Activated CD4-positive, alpha-beta T cell treated with anti-CD3 and anti-CD28 coated beads for 36 hours (primary cell): ENCODE data around the gene RPIA. TPM values are rescaled to one million over a fixed set of nuclear protein-coding genes. Genes with fewer than 3 reads are reported as not detected.
A peak's percentile ranks its signal among the peaks of the same experiment; 100 is the strongest.
"Not testable (repeated sequence)": the region's sequence is repeated elsewhere in the genome, so short reads cannot be mapped to it uniquely, and the experiment has no call there.

Experiments used
- ATAC-seq: fragments of 200-7000 bp; cut with Tn5 transposase; one replicate; pipeline ENCODE4 v1.10.0; 2021; ENCODE audit warnings: mild to moderate bottlenecking, moderate library complexity
- CTCF ChIA-PET: fragments of 350-600 bp; sonication (Branson Sonifier 250); formaldehyde crosslinking; loops from one replicate; lab custom pipeline; 2021; ENCODE audit warnings: antibody characterized with exemption; lab: Charles Lee
- POLR2A ChIA-PET: fragments of 350-600 bp; sonication (Branson Sonifier 250); formaldehyde crosslinking; loops from one replicate; lab custom pipeline; 2021; ENCODE audit warnings: antibody characterized with exemption, inconsistent platforms; lab: Charles Lee
- DNase-seq: peaks from one replicate; pipeline ENCODE4 v3.0.0-alpha.2; 2020
- H3K27ac Mint-ChIP-seq: one replicate; pipeline ENCODE4 v1.8.0; 2021; ENCODE audit warnings: mixed read lengths
- H3K27me3 Mint-ChIP-seq: one replicate; pipeline ENCODE4 v1.8.0; 2021; ENCODE audit warnings: mixed read lengths
- H3K36me3 Mint-ChIP-seq: one replicate; pipeline ENCODE4 v1.8.0; 2021; ENCODE audit warnings: low read depth, mixed read lengths
- H3K4me1 Mint-ChIP-seq: one replicate; pipeline ENCODE4 v1.8.0; 2021; ENCODE audit warnings: mixed read lengths
- H3K4me3 Mint-ChIP-seq: one replicate; pipeline ENCODE4 v1.8.0; 2021; ENCODE audit warnings: mild to moderate bottlenecking, moderate library complexity, mixed read lengths
- H3K9me3 Mint-ChIP-seq: one replicate; pipeline ENCODE4 v1.8.0; 2021; ENCODE audit warnings: low read depth, mixed read lengths
- intact Hi-C, 2 experiments: fragments of 100-400 bp; cut with DNase I in 1 of 2; cut with micrococcal nuclease in 1 of 2; formaldehyde crosslinking; loops; one replicate each; pipeline versions ENCODE4 v1.14.2 to v1.15.1; 2022 to 2024; cut with DNase I, micrococcal nuclease
- total RNA-seq, 2 experiments: library from RNA; stranded (reverse); gene quantifications; one replicate each; pipeline ENCODE4 v1.2.3, GENCODE V29; 2021

RPIA gene
- total RNA-seq = 10 to 100 TPM; 38.3 to 65.4 TPM

DNA sequence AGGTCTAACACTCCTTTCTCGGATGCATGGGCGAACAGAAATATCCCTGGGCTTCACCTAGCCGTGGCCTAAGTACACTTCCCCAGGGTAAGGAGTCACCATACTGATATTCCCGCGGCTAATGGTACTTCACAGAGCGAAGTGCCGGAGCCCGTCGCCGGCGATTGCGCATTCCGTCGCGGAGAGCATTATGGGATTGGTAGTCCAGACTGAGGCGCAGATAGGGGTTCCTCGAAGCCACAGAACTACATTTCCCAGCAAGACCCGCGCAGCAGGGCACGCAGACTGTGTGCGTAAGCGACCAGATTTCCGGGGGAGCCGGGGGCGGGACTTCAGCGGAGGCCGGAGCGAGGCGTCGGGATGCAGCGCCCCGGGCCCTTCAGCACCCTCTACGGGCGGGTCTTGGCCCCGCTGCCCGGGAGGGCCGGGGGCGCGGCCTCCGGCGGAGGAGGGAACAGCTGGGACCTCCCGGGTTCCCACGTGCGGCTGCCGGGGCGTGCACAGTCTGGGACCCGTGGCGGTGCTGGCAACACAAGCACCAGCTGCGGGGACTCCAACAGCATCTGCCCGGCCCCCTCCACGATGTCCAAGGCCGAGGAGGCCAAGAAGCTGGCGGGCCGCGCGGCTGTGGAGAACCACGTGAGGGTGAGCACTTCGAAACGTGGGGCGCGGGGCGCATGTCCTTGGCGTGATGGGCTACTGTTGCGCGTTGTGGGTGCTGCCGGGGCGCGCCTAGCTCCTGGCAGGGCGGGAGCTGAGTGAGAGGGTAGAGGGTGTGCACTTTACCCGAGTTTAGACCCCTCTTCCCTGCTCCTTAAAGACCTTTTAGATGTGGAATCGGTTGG is at the start of gene RPIA:
RPIA (plus strand) TSS at position 335 of the 845 bp plus-strand sequence; CDS start at position 361, 26 bp downstream.
- ATAC-seq (peak; percentile 96), DNase-seq (peak; percentile 99)
- H3K27ac Mint-ChIP-seq = peak within 1 kb of the TSS; percentile 93
- H3K9me3 Mint-ChIP-seq = no peaks in the 10 kb centered on the region
- H3K4me1 Mint-ChIP-seq = peaks cover 52% of the 10 kb centered on the region
- POLR2A ChIA-PET = interaction anchor here (0.6 to 1.4 kb wide), 4 partner anchors 18 to 122 kb away, joined by 4 to 5 read pairs (median 4); no protein-coding TSS in a partner anchor
- CTCF ChIA-PET = interaction anchor here (0.5 to 1.9 kb wide), 10 partner anchors 9 to 184 kb away, joined by 3 to 7 read pairs (median 3); partner anchors contain the start of gene EIF2AK3
- no peaks in the 10 kb centered on the region for H3K27me3 Mint-ChIP-seq
- peak within 1 kb of the TSS; percentile 95 for H3K4me3 Mint-ChIP-seq
- intact Hi-C loops = loop anchor here (1.0 to 5.0 kb wide), 8 partner anchors 53 to 674 kb away; partner anchors contain the start of genes EIF2AK3 (in 2 of the 2), KRCC1 (in 2 of the 2) and RNU2-63P (in 1 of the 2)
- H3K36me3 Mint-ChIP-seq = peaks cover 15% of the 10 kb centered on the region

DNA sequence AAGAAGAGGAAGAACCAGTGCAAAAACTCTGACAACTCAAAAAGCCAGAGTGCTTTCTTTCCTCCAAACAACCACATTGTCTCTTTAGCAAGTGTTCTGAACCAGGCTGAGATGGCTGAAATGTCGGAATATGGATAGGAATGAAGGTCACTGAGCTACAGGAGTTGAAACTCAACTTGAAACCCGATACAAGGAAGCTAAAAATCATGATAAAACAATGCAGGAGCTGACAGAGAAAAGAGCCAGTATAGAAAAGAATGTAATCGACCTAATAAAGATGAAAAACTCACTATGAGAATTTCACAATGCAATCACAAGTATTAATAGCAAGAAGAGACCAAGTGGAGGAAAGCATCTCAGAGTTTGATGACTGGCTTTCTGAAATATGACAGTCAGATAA is 49.2 kb upstream of the RPIA start:
- CTCF ChIA-PET = no interaction called here
- DNase-seq = no peak
- POLR2A ChIA-PET = no interaction called here
- H3K4me1 Mint-ChIP-seq = peaks cover 37% of the 10 kb centered on the region
- peaks cover 2% of the 10 kb centered on the region for H3K27me3 Mint-ChIP-seq
- peaks cover 6% of the 10 kb centered on the region for H3K9me3 Mint-ChIP-seq
- H3K27ac Mint-ChIP-seq = no peak overlapping the region
- no peak for ATAC-seq
- H3K4me3 Mint-ChIP-seq = no peak overlapping the region
- peaks cover 6% of the 10 kb centered on the region for H3K36me3 Mint-ChIP-seq
- intact Hi-C loops = no loop called here

GRCh38 chr2:88645291-88645882 is 46.1 kb upstream of the RPIA start:
- H3K9me3 Mint-ChIP-seq, H3K36me3 Mint-ChIP-seq, H3K27ac Mint-ChIP-seq, DNase-seq, H3K27me3 Mint-ChIP-seq, H3K4me3 Mint-ChIP-seq, ATAC-seq, intact Hi-C loops: not testable (repeated sequence)
- ChIA-PET CTCF (interaction anchor here (0.7 to 1.5 kb wide), 4 partner anchors 18 to 28 kb away, joined by 3 to 4 read pairs (median 3); no protein-coding TSS in a partner anchor), POLR2A (interaction anchor here (1.2 kb wide), 1 partner anchor 18 kb away, joined by 3 read pairs; the partner anchor contains the start of gene EIF2AK3)
- peaks cover 14% of the 10 kb centered on the region for H3K4me1 Mint-ChIP-seq

DNA sequence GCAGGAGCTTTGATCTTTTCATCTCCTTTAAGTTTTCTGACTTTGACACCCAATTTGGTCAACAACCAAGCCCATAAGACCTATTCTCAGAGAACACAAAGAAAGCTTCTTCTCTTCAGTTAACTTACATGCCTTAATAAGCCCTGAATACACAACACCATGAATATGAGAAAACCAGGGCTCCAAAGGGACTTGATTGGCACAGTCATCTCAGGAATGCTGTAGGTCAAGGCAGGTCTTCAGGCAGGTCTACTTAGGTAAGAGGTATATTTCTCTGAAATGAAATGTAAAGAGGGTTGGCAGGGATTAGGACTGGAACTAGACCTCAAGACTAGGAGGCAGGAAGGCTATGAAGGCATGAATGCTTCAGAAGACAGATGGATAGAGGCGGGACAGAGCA is 39.8 kb upstream of the RPIA start:
- CTCF ChIA-PET = interaction anchor here (1.0 kb wide), 1 partner anchor 12 kb away, joined by 3 read pairs; no protein-coding TSS in a partner anchor
- DNase-seq = no peak
- intact Hi-C loops = no loop called here

GRCh38 chr2:88654714-88655113 is 36.8 kb upstream of the RPIA start:
- ChIA-PET POLR2A (no interaction called here), CTCF (interaction anchor here (0.7 kb wide), 1 partner anchor 14 kb away, joined by 3 read pairs; no protein-coding TSS in a partner anchor)
- Mint-ChIP-seq H3K9me3 (no peaks in the 10 kb centered on the region), H3K27me3 (peaks cover 2% of the 10 kb centered on the region), H3K4me1 (no peaks in the 10 kb centered on the region), H3K27ac (no peak overlapping the region), H3K36me3 (no peaks in the 10 kb centered on the region), H3K4me3 (no peak overlapping the region)
- DNase-seq = no peak
- intact Hi-C loops = no loop called here
- ATAC-seq = no peak

More for the DNA sequence above, 39.8 kb upstream of the RPIA start:
- Mint-ChIP-seq H3K4me3 (no peak overlapping the region), H3K27ac (no peak overlapping the region), H3K4me1 (no peaks in the 10 kb centered on the region), H3K9me3 (no peaks in the 10 kb centered on the region), H3K36me3 (no peaks in the 10 kb centered on the region), H3K27me3 (peaks cover 2% of the 10 kb centered on the region)
- no peak for ATAC-seq
- POLR2A ChIA-PET = no interaction called here

- ChIA-PET POLR2A (no interaction called here), CTCF (interaction anchor here (1.2 to 2.3 kb wide), 2 partner anchors 10 to 15 kb away, joined by 3 to 8 read pairs; no protein-coding TSS in a partner anchor)
- ATAC-seq (no peak), DNase-seq (no peak)
- Mint-ChIP-seq H3K27ac (no peak overlapping the region), H3K9me3 (no peaks in the 10 kb centered on the region), H3K27me3 (no peaks in the 10 kb centered on the region), H3K4me3 (no peak overlapping the region), H3K36me3 (no peaks in the 10 kb centered on the region), H3K4me1 (no peaks in the 10 kb centered on the region)
- intact Hi-C loops = no loop called here
Observed at GRCh38 chr2:88656690-88657089, 34.8 kb upstream of the RPIA start.

GRCh38 chr2:88657131-88657530 is 34.3 kb upstream of the RPIA start:
- Mint-ChIP-seq H3K4me1 (no peaks in the 10 kb centered on the region), H3K27me3 (no peaks in the 10 kb centered on the region), H3K36me3 (no peaks in the 10 kb centered on the region), H3K4me3 (no peak overlapping the region), H3K27ac (no peak overlapping the region), H3K9me3 (no peaks in the 10 kb centered on the region)
- ChIA-PET CTCF (interaction anchor here (0.8 to 2.3 kb wide), 4 partner anchors 10 to 259 kb away, joined by 3 to 8 read pairs (median 3); no protein-coding TSS in a partner anchor), POLR2A (no interaction called here)
- DNase-seq = no peak
- intact Hi-C loops = no loop called here
- no peak for ATAC-seq

DNA sequence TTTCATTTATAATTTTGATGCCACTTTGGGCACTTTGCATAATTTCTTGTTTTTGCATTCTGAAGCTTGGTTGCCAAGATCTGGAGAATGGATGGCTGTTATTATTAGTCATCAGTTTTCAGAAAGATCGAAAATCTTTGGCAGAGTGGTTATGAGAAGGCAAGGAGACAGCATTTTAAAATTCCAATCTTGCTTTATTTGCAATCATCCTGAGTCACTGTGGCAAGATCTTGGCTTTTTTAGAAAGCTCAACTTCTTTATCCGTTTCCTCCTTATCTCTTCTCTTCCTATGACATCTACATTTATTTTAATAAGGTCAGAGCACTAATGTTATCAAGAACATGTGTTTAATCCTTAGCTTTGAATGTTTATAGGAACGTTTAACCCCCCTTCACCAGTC is 33.1 kb upstream of the RPIA start:
- Mint-ChIP-seq H3K4me3 (no peak overlapping the region), H3K9me3 (no peaks in the 10 kb centered on the region), H3K27ac (no peak overlapping the region), H3K36me3 (no peaks in the 10 kb centered on the region), H3K4me1 (no peaks in the 10 kb centered on the region), H3K27me3 (no peaks in the 10 kb centered on the region)
- intact Hi-C loops = loop anchor here in 1 of 2 experiments (2.0 kb wide), 1 partner anchor 20 kb away; no protein-coding TSS in a partner anchor
- ChIA-PET CTCF (interaction anchor here (0.8 to 1.7 kb wide), 2 partner anchors 16 to 261 kb away, joined by 3 read pairs; no protein-coding TSS in a partner anchor), POLR2A (no interaction called here)
- DNase-seq (no peak), ATAC-seq (no peak)

- Mint-ChIP-seq H3K4me1 (no peaks in the 10 kb centered on the region), H3K9me3 (no peaks in the 10 kb centered on the region), H3K4me3 (no peak overlapping the region), H3K27ac (no peak overlapping the region), H3K27me3 (no peaks in the 10 kb centered on the region), H3K36me3 (no peaks in the 10 kb centered on the region)
- ChIA-PET CTCF (interaction anchor here (0.8 to 1.7 kb wide), 3 partner anchors 15 to 261 kb away, joined by 3 read pairs; no protein-coding TSS in a partner anchor), POLR2A (no interaction called here)
- intact Hi-C loops = loop anchor here in 1 of 2 experiments (2.0 kb wide), 1 partner anchor 20 kb away; no protein-coding TSS in a partner anchor
- DNase-seq = no peak
- ATAC-seq = no peak
Observed at GRCh38 chr2:88658881-88659537, 32.5 kb upstream of the RPIA start.

DNA sequence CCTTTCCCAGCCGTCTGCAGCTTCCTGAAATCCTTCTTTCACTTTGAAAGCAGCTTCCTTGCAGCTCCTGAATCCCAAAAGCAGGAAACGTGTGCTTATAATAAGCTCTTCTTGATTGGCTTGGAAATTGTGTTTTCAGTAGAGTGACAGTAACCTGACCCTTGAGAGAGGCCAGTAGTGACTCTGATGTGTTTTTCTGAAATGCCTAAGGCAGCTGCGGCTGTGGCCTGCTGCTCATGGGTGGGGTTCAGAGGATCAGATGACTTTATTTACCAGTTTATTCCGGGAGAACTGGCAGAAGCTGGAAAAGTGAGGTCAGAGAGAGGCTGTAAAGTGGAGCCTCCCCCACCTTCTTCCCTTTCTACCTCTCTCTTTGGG is 31.9 kb upstream of the RPIA start:
- intact Hi-C loops = loop anchor here in 1 of 2 experiments (2.0 kb wide), 1 partner anchor 19 kb away; no protein-coding TSS in a partner anchor
- DNase-seq (no peak), ATAC-seq (no peak)
- no peaks in the 10 kb centered on the region for H3K9me3 Mint-ChIP-seq
- H3K36me3 Mint-ChIP-seq = no peaks in the 10 kb centered on the region
- no peak overlapping the region for H3K27ac Mint-ChIP-seq
- ChIA-PET POLR2A (no interaction called here), CTCF (interaction anchor here (0.7 to 0.9 kb wide), 2 partner anchors 33 to 68 kb away, joined by 3 read pairs; no protein-coding TSS in a partner anchor)
- H3K27me3 Mint-ChIP-seq = no peaks in the 10 kb centered on the region
- no peaks in the 10 kb centered on the region for H3K4me1 Mint-ChIP-seq
- H3K4me3 Mint-ChIP-seq = no peak overlapping the region

DNA sequence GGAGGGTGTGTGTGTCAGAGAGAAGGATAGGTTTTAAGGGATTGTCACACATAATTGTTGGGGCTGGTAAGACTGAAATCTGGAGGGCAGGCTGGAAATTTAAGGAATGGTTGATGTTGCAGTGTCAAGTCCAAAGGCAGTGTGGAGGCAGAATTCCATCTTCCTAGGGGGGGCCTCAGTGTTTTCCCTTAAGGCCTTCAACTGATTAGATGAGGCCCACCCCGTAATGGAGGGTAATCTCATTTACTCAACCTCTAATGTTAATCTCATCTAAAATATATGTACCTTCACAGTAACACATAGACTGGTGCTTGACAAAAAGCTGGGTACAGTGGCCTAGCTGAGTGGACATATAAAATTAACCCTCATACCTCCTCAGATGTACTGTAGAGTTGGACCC is 30.9 kb upstream of the RPIA start:
- ATAC-seq = no peak
- ChIA-PET POLR2A (no interaction called here), CTCF (no interaction called here)
- intact Hi-C loops = no loop called here
- H3K36me3 Mint-ChIP-seq = no peaks in the 10 kb centered on the region
- no peak overlapping the region for H3K27ac Mint-ChIP-seq
- DNase-seq = no peak
- no peaks in the 10 kb centered on the region for H3K27me3 Mint-ChIP-seq
- no peak overlapping the region for H3K4me3 Mint-ChIP-seq
- no peaks in the 10 kb centered on the region for H3K9me3 Mint-ChIP-seq
- H3K4me1 Mint-ChIP-seq = no peaks in the 10 kb centered on the region
